Measurements from ENCODE around the gene SRC.

DNA sequence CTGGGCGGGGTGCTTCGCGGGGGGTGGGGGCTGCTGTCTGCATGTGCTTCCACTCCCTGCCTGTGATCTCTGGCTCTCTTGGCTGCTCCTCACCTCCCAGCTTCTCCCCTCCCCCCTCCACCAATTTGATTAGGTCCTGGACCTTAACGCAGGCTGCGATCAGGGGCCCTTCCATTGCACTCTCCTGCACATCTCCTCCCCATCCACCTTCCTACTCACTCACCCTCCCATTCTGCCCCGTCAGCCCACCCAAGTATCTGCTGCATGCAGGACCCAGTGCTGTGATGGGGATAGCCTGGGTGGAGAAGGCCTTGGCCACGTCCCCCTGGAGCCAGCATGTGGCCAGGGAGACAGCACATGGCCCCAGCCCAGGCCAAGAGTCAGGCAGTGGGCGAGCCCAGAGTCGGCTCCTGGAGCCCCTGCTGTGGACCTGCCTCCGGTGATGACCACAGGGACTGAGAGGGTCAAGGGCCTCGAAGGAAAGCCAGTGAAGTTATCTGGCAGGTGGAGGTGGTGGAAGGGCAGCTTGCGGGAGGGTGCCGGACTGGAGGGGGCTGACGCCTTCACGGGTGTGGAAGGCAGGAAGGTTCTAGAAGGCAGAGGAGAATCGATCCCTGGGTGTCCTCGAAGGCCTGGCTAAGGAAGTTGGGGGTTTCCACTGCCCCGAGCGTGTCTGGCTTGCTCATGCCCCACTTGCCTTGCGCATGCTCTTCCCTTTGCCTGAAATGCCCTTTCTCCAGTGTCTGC lies 40.7 kb downstream of the SRC start:
- TF ChIP-seq, protein P1, sequence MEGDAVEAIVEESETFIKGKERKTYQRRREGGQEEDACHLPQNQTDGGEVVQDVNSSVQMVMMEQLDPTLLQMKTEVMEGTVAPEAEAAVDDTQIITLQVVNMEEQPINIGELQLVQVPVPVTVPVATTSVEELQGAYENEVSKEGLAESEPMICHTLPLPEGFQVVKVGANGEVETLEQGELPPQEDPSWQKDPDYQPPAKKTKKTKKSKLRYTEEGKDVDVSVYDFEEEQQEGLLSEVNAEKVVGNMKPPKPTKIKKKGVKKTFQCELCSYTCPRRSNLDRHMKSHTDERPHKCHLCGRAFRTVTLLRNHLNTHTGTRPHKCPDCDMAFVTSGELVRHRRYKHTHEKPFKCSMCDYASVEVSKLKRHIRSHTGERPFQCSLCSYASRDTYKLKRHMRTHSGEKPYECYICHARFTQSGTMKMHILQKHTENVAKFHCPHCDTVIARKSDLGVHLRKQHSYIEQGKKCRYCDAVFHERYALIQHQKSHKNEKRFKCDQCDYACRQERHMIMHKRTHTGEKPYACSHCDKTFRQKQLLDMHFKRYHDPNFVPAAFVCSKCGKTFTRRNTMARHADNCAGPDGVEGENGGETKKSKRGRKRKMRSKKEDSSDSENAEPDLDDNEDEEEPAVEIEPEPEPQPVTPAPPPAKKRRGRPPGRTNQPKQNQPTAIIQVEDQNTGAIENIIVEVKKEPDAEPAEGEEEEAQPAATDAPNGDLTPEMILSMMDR (IDR thresholded peaks at IDR 0.05) = no peak
- no peak for TF ChIP-seq EZH2 (IDR thresholded peaks at IDR 0.05)
